ENCODE data around the gene GALNT8.
"Not testable (repeated sequence)": the region's sequence is repeated elsewhere in the genome, so short reads cannot be mapped to it uniquely, and the experiment has no call there.

The GALNT8 gene, protein sequence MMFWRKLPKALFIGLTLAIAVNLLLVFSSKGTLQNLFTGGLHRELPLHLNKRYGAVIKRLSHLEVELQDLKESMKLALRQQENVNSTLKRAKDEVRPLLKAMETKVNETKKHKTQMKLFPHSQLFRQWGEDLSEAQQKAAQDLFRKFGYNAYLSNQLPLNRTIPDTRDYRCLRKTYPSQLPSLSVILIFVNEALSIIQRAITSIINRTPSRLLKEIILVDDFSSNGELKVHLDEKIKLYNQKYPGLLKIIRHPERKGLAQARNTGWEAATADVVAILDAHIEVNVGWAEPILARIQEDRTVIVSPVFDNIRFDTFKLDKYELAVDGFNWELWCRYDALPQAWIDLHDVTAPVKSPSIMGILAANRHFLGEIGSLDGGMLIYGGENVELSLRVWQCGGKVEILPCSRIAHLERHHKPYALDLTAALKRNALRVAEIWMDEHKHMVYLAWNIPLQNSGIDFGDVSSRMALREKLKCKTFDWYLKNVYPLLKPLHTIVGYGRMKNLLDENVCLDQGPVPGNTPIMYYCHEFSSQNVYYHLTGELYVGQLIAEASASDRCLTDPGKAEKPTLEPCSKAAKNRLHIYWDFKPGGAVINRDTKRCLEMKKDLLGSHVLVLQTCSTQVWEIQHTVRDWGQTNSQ

DNA sequence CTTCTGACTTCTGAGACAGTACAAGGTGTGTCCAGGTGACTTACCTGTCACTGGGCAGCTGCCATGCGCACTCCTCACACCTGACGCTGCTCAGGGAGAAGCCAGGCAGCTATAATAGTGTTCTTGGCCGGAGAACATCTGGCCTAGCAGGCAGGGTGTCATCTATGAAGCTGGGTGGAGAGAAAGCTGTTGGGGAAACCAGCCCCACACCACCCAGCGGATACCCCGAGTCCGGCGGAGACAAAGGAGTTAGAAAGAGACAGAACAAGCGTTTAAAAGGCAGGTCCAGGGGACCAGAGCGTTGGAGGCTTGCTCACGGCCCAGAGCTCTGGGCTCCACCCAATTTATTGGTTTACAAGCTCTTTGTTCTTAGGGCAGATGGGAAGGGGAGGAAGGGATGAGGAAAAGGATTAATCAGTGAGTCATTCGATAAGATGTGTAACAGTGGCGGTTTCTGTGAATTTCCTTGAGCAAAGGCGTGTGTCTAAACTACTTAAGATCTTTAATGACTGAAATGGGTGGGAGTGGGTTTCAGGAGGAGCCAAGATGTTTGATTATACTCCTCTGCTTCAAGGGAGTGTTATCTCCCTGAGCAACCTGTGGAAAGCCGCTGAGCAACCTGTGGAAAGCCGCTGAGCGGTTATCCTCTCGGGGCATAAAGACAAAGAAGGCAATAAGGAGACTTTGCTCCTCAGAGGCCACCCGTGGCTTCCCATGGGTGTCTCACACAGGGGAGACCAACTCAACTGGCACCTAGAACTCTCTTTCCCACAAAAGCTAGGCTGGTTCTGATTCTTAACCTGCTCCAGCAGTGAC is at the start of gene GALNT8:
Gene GALNT8 (plus strand): TSS at position 580 of the 816 bp plus-strand sequence. CDS start 278 bp downstream, outside the sequence.
- no peak for DNase-seq

DNA sequence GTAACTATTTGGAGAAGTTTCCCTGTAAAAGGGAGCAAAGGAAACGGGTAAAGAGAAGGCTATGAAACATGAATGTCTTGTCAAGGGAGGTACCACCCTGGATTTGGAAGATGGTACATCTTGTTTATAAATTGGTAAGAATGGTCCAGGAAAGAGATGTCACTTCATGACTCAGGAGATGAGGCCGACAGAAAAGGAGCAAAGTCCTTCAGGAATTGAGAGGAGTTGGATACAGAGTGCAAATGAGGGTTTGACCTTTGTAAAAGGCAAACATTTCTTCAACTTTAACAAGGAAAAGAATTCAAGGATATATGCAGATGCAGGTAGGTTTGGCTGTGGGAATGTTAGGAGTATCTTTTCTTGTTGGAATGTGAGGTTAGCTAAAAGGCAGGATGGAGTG is 40.5 kb upstream of the GALNT8 start:
- no peak for DNase-seq

DNA sequence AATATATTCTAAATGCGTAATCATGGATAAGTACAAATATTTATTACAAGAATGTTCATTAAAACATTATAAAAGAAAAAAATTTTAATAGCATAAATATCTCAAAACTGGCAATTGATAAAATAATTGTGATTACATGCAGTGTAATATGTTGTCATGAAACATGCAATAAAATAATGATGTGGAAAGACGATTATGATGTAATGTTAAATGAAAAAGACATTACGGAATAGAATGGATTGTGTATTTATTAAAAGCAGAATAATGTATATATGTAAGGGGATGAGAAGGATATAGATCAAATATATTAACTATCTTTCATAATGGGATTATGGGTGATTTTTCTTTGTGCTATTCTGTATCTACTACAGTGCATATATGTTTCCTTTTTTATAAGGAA is 38.5 kb upstream of the GALNT8 start:
- DNase-seq: no peak

DNA sequence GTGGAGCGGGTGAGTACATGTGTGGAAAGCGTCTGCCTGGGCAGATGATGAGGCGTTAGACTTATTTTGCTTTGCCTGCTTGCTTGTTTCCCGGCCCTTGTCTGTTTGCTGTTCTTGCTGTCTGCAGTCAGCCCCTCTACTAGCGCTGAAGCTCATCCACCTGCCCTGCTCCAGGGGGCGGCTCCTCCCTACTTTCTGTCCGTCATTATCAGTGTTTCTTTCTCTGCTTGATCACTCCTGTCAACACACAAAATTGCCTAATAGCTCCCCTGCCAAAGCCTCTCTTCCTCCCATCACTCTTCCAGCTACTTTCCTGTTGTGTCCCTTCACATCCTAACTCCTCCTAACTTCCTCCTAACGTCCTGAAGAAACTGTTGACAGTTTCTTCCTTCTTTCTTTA is 34.9 kb upstream of the GALNT8 start:
- DNase-seq: no peak

DNA sequence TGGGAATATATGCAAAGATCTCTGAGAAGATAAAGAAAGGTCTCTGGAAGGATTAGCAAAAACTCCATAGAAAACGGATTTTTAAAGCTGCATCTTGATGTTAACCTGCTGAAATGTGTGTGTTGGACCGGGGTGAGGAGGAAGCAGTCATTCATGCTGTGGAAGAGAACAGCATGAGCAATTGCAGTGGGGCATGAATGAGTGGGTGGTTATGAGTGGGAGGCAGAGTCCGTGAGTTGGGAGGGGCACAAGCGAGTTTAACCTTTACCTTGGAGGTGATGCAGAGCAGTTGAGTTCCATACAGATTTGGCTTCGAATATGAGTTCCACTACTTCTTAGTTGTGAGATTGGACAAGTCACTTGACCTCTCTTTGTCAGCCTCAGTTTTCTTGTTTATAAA is 29.4 kb upstream of the GALNT8 start:
- DNase-seq: no peak

DNA sequence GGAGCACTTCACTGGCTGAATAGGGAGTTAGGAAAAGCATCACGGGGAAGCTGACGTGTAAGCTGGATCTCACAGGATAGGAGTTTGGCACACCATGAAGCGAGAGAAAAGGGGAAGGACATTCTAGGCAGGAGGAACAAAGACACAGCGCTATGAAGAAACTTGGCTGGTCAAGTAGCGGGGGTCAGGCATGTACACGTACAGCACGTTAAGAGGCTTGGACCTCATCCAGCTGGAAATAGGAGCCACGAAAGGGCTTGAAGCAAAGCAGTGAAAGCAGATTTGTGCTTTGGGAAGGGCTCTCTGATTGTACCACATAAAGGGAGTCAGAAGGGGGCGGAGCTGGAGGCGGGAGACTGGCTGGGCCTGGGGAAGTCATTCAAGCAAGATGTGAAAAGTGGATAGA is 19.6 kb upstream of the GALNT8 start:
- DNase-seq: no peak

DNA sequence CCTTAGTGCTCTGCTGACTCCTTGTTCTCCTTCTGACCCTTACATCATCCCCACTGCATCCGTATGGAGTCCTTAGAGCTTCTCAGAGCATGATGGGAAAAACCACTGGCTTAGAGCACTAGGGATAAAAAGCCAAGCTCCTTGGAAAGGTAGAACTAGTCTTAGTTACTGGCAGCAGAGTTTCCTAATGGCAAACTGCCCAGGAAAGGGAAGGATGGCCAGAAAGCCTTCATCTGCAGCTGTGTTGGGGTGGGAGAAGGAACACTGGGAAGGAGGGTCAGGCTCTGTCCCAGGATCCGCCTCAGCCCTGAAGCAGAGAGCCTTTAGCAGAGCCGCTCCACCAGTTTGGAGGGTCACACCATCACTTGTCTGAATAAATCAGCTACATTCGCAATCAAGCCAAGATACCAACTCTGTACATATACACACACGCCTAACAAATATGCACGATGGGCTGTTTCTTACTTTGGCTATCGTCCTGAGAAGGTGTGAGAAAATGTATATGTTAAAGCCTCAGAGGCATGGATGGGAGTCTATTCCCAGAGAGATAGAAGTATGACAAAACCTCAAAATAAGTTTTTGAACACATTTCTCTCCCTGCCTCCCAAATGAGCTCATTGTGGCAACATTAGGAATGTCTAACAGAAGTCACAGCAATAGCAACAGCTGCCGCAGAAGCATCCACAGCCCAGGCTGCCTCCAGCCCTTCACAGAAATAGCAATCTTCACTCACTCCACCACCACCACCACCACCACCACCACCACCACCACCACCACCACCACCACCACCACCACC is 18.6 kb upstream of the GALNT8 start:
- DNase-seq: no peak

DNA sequence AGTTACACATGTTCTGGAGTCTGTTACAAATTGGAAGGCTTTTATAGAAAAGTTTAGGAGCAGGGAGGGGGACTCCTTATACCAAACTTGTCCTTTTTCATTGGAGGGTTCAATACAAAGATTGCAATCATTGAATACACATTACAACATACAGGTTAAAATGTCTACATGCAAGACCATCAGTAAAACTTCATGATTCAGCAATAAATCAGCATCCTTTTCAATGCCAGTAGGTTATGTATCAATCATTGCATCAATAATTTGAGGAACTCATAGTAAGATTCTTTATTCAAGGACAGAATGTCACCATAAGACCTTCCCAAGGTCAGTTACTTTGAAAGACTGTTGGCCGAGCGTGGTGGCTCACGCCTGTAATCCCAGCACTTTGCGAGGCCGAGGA is 16.5 kb upstream of the GALNT8 start:
- DNase-seq: no peak

DNA sequence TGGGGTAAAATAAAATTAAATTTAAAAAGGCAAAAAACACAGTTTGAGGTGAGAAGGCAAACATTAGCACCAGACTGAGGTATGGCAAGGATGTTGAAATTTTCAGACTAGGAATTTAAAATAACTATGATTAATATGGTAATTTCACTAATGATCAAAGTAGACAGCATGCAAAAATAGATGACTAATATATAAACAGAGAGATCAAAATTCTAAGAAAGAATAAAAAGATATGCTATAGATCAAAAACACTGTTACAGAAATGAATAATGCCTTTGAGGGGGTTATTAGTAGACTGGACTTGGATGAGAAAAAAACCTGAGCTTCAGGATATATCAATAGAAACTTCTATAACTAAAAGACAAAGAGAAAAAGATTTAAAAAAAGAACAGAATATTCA is 14.4 kb upstream of the GALNT8 start:
- DNase-seq: no peak

DNA sequence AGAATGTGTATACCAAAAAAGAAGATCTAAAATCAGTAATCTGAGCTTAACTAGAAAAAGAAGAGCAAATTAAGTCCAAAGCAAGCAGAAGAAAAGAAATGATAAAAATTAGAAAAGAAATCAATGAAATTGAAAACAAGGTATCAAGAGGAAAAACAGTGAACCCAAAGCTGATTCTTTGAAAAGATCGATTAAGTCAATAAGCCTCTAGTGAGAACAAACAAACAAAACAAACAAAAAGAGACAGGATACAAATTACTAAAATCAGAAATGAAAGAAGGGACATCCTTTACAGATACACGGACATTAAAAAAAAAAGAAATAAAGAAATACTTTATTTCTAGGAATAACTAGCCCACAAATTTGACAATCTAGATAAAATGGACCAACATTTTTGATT is 12.9 kb upstream of the GALNT8 start:
- DNase-seq: no peak

DNA sequence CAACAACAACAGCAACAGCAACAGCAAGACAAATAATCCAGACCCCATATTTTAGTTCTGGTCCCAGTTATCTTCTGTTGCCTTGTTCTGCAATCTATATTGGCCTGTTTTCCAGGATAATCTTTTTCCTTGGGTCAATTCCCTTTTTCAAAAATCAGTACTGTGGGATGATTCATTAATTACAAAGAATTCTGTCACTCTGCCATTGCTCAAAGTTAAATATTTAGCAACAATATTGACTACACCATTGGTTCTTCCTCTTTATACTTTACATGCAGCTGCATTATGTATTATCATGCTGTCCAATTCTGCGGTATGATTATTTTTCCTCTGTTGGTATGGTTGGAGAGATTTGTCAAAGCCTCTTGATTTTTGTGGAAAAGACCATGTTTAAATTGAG is 10.1 kb upstream of the GALNT8 start:
- no peak for DNase-seq

DNA sequence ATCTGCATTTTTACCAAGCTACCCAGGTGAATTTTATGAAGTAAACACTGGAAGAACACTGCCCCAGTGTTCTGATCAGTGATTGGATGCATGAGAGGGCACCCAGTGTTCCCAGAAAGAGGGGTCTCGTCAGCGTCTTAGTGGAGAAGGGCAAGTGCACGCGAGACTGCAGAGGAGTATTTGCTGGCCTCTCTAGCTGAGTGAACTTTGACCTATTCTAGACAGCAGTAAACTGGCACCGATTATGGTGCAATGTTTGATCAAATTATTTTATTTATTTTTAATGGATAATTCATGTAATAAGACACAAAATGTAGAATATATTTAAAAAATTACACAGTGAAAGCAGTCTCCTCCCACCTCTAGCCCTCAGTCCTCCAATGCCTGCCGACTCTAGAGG is 5.3 kb upstream of the GALNT8 start:
- no peak for DNase-seq

DNA sequence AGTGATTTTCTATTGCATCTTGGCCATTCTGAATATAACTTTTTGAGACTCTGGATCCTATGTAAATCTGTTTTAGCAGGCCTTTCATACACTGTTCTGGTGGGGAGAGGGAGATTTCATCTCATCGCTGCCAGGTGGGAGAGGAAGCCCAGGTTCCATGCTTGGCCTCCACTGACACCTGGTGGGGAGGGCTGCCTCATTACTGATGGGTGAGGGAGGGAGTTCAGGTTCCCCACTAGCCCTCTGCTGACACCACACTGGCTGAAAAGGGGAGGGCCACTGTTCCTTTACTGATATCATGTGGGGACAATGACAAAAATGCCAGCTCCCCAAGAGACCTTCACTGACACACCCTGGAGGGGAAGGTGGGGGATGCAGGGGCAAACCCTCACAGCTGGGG is 2.4 kb upstream of the GALNT8 start:
- no peak for DNase-seq

DNA sequence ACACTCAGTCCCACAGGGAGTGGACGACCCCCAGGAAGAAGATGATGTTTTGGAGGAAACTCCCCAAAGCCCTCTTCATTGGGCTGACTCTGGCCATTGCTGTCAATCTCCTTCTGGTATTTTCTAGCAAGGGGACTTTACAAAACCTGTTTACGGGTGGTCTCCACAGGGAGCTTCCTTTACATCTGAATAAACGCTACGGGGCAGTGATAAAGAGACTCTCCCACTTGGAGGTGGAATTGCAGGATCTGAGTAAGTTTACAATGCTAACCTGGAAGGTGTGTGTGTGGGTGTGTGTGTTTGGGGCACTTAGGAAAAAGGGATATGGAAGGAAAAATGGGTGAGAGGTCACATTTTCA is 416 bp downstream of the GALNT8 start:
- no peak for DNase-seq

DNA sequence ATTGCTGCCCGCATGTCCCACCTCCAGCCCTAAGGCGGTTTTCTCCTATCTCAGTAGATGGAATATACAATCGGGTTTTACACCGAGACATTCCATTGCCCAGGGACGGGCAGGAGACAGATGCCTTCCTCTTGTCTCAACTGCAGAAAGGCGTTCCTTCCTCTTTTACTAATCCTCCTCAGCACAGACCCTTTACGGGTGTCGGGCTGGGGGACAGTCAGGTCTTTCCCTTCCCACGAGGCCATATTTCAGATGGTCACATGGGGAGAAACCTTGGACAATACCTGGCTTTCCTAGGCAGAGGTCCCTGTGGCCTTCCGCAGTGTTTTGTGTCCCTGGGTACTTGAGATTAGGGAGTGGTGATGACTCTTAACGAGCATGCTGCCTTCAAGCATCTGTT is 1.4 kb downstream of the GALNT8 start:
- not testable (repeated sequence) for DNase-seq

DNA sequence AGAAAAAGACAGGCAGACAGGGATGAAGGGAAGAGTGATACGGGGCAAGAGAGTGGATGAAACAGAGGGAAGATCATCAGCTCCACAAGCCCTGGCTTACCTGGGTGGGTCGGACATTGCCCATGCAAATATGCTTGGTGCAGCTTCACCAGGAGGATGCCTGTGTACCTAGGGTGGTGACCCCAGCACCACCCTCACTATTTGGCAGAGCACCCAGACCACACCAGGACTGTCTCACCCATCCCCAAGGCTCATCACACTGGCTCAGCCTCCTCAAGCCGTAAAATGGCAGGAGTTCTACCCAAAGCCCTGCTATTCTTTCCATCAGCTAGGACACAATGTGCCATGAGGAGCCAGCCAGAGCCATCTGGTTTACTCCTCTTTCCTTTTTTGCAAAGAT is 3.0 kb downstream of the GALNT8 start:
- DNase-seq: no peak

DNA sequence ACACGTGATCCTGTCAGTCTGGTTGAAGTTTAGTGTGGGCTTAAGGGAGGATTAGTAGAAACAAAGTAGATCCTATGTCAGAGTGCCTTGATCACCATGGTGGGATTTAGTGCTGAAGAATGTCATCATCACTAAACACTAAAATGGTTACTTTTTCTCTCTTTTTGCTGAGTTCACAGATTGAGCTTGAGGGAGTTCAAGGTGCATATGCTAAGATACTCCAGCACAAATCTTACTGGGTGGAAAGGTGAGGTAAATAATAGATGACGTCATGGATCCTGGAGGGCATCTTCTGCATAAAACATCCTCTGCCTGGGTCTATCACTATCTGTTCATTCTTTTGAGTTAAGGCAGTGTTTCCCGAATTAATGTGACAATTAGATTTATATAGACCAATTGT is 4.9 kb downstream of the GALNT8 start:
- DNase-seq: no peak

DNA sequence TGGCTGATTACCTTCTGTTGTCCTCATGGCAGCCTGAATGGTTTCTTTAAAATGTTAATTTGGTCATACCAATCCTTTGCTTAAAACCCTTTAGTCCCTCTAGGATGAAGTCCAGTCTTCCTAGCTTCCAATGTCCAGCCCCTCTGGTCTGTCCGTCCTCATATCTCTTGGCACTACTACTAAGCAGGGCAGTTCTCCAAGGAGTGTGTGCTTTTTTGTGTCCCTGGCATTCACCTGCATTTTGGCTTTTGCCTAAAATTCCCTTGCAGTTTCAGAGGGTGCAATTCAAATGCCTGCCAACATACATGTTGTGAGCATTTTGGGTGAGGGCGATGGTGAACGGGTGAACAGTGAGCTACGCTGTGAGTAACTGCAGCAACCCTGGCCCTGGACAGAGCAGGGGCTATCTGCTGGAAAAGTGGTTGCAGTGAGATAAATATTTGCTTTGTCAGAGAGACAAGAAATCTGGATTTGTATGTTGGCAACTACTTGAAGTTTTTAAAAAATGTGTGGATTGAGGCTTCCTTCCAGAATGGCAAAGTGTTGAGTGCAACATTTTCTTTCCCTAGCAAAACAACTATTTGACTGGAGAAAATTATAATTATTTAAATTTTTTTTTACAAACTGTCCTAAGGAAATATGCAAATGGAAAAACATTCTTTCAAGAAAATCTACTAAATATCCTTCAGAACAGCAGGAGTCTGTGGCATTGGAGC is 14.6 kb downstream of the GALNT8 start:
- no peak for DNase-seq

DNA sequence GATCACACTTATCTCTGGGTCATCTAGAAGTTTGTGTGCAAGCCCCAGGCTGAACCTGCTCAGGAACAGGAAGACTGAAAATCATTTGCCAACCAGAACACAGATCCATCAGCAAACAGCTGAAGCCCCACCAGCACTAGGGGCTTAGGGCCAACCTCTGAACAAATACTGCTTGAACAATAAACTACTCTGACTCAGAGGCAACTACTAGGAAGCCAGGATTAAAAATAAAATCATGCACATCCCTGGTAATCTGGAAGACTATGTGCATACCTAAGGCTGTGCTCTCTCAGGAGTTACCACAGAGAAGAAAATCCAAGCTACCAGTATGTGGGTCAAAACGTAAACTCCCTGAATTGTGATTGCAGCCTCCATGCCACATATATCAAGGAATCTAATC is 15.9 kb downstream of the GALNT8 start:
- DNase-seq: no peak

DNA sequence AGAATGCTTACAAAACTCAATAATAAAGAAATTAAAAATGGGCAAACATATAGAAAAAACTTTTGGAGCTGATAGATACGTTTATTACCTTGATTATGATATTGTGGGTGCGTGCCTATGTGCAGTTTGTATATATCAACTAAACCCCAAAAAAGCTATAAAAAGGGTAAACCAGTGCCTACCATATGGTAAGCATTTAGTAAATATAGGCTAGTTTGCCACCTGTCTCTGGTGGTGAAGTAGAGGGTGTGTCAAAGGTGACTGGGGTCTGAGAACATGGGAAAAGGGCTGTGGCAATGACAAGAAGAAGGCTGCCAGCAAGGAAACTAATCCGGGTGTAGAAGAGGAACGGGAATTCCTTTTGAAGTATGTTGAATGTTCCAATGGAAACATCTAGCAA is 18.3 kb downstream of the GALNT8 start:
- DNase-seq: no peak

DNA sequence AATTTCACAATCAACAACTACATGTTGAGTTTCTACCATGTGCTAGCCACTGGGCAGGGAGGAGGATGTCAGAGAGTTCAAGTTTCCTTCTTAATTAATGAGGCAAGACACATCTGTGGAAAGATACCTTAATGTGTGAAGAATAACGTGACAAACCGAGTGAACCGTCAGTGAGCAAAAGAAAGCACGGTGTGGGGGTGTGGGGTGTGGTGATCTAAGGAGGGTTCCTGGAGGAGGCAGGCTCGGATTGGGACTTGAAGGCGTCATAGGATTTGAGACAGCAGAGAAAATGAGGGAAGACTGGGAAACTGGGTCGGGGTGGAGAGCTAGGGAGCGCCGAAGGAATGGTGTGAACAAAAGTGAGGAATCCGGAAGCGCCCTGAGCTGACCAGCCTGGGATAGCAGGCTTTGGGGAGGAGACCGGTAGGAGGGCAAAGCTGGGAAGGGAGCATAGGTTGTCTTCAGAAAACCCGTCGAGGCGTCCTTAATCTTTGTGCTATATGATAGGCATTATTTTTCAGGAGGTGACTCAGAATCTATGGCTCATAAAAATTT is 22.3 kb downstream of the GALNT8 start:
- no peak for DNase-seq

DNA sequence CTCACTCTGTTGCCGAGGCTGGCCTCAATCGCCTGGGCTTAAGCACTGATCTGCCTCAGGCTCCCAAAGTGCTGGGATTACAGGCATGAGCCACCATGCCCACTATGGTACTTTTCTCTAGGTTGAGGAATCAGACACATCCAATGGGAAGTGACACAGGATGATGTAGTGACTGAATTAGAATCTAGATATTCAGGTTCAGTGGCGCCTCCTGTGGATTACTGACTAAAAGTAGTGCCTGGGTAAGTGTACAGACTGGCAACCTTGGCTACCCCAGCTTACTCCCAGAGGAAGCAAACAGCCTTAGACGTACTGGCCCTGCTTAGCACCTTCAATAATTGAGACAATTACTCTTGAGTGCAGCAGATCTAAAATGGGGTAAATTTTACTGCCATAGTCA is 22.8 kb downstream of the GALNT8 start:
- DNase-seq: no peak

Measured in kidney glomerular epithelial cell (primary cell).